Psoas muscle (tissue), 8 donors: ENCODE data around the gene ATP2A3. TPM values are rescaled to one million over a fixed set of nuclear protein-coding genes. Genes with fewer than 3 reads are reported as not detected.

Experiments
- ATAC-seq, 4 donors: fragments of 200-7000 bp; cut with Tn5 transposase; one replicate each; pipeline ENCODE4 v1.9.1; 2020; ENCODE audit warnings: moderate library complexity in 3 of 4, mild to moderate bottlenecking in 2 of 4
- DNase-seq, 2 donors: peaks; one replicate each; pipeline ENCODE4 v3.0.0-alpha.2; 2020
- H3K27ac ChIP-seq: fragments of 200-600 bp; one replicate; pipeline ENCODE4 v1.8.0; 2022
- H3K27me3 ChIP-seq, 3 donors: fragments of 200-600 bp in 1 of 3; one replicate each; pipeline versions ENCODE4 v1.6.1 to v1.8.0; 2013 to 2022; ENCODE audit warnings: low read length in 2 of 3, mild to moderate bottlenecking in 2 of 3, moderate library complexity in 1 of 3; ENCODE audit not compliant: insufficient read depth in 3 of 3
- H3K36me3 ChIP-seq, 2 donors: fragments of 200-600 bp in 1 of 2; one replicate each; pipeline versions ENCODE4 v1.6.1 to v1.8.0; 2013 to 2022; ENCODE audit warnings: low read depth in 1 of 2, mild to moderate bottlenecking in 1 of 2, moderate library complexity in 1 of 2; ENCODE audit not compliant: insufficient read depth in 1 of 2
- H3K4me1 ChIP-seq: fragments of 200-600 bp; one replicate; pipeline ENCODE4 v1.8.0; 2022
- H3K4me3 ChIP-seq: fragments of 200-600 bp; one replicate; pipeline ENCODE4 v1.8.0; 2022; ENCODE audit warnings: mild to moderate bottlenecking
- H3K9me3 ChIP-seq: fragments of 200-600 bp; one replicate; pipeline ENCODE4 v1.8.0; 2022
- CTCF ChIP-seq: fragments of 200-600 bp; IDR thresholded peaks from one replicate; pipeline ENCODE4 v1.8.0; 2022; ENCODE audit warnings: antibody characterized with exemption
- WGBS, 3 donors: extraction: QIAGEN DNeasy Blood & Tissue Kit; methylation state at CpG; one replicate each; pipeline versions ENCODE4 v1.1.6 to v1.1.7; 2013; 5-methylcytosine and 5-hydroxymethylcytosine counted together
- intact Hi-C, 2 donors: fragments of 100-400 bp; cut with DNase I; formaldehyde crosslinking; loops; one replicate each; pipeline versions ENCODE4 v1.11.0 to v1.14.2; 2022
- polyA plus RNA-seq, 3 donors: library from polyadenylated mRNA; stranded (reverse); fragments of 200-250 nt; gene quantifications; one replicate each; pipeline ENCODE4 v1.2.3, GENCODE V29; 2013
- total RNA-seq, 4 donors: library from RNA; stranded (reverse); fragmentation: NEBNext Ultra II Directional in 2 of 4; extraction: Animal tissue kit (Norgen Biotek cat#: 25700) in 2 of 4; gene quantifications; one replicate each; pipeline versions ENCODE4 v1.2.1 to v1.2.4, GENCODE V29; 2021 to 2023
- donor health status: healthy with polysubstance abuse.
- donor health status: DM: no; HTN: no; CAD: no; lungs with moderate emphysema.
- donor health status: Bipolar disorder and iron deficiency.
- donor health status: healthy.
- donor health status: DM: yes; HTN: yes; CAD: no.
- donor health status: DM: no; HTN: no; CAD: no.
- donor health status: DM: no; HTN: no; CAD: no.
- donor health status: DM: yes; HTN: yes; CAD: no.

ATP2A3 gene
- total and polyA plus RNA-seq, 7 donors = 1.2 to 3.8 (median 3.0) TPM

DNA sequence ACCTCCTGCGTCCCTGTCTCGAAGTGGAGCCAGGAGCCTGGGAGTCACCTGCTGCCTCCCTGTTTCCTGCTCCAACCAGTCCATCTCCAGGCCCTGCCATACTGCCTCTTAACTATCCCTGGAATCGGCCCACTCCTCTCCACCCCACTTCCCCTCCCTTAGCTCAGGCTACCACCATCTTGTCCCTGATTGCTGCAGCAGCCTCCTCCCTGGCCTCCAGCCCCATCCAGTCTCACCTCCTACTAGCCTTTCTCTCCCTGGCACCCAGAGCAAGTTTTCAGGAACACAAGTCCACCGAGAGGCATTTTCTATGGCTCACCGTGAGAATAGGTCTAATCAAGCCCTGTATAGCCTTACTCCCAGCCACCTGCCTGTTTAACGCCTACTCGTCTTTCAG, 70.5 kb downstream of the ATP2A3 start:
- Histone ChIP-seq H3K27me3 (no peaks in the 10 kb centered on the region), H3K36me3 (no peaks in the 10 kb centered on the region), H3K4me3 (peak overlapping the region; percentile 80), H3K27ac (peak overlapping the region; percentile 68), H3K9me3 (no peaks in the 10 kb centered on the region), H3K4me1 (peaks cover 24% of the 10 kb centered on the region)
- intact Hi-C loops = no loop called here
- no peak for DNase-seq
- 64 to 69% (median 66%) methylated on average over 7 of the region's 7 CpGs for WGBS, 3 donors
- no peak for TF ChIP-seq CTCF
- no peak for ATAC-seq

- peak; percentile 89 to 92 (median 90) for ATAC-seq
- Histone ChIP-seq H3K27me3 (no peaks in the 10 kb centered on the region), H3K36me3 (no peaks in the 10 kb centered on the region), H3K9me3 (no peaks in the 10 kb centered on the region), H3K27ac (peak within 1 kb of the TSS; percentile 68), H3K4me1 (peaks cover 27% of the 10 kb centered on the region), H3K4me3 (peak within 1 kb of the TSS; percentile 80)
- intact Hi-C loops = no loop called here
- 4 to 5% (median 4%) methylated on average over 33 to 75 of the region's 75 CpGs for WGBS, 3 donors
- DNase-seq = peak; percentile 93 to 94
- TF ChIP-seq CTCF = no peak
Measured at GRCh38 chr17:3893003-3893719, 71.1 kb downstream of the ATP2A3 start, which contains the start of gene CAMKK1. CAMKK1 (minus strand) TSS chr17:3893053; CDS start chr17:3885687, 7,366 bp downstream.

DNA sequence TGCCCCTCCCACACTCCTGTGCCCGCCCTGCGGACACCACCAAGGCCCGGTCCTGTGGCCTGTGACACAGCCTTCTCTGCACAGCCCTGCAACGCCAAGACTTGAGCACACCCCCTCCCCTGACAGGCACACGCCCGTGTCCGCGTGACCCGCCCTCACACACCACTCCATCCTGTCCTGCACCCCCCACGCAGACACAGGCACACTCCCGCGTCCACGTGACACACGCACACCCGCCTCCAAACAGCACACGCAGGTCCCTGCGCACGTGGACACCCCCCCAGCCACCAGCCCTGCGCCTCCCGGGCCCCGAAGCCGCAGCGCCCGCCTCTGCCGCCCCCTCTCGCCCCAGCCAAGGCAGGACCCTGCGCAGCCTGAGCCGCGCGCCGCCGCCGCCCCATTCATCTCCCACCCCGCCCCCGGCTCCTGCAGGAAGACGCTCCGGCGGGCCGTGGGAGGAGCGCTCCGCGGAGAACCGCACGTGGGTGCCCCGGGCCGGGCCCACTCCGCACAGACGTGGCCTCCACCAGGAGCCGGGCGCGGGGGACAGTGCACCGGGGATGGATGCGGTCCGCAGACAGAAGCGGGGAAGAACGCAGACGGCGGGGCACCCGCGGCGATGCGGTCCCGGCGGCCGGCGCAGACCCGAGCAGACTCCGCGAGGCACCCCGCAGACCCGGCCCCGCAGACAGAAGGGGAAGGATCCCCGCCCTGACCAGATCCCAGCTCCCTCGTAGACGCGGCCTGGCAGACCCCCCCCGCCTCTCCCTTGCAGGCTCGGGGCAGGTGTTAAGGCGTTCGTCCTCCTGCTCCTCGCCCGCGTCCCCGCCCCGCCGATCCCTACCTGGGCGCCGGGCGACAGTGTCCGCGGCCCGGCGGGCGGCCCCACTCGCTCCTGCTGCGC, 71.9 kb downstream of the ATP2A3 start:
- intact Hi-C loops = no loop called here
- TF ChIP-seq CTCF = no peak

DNA sequence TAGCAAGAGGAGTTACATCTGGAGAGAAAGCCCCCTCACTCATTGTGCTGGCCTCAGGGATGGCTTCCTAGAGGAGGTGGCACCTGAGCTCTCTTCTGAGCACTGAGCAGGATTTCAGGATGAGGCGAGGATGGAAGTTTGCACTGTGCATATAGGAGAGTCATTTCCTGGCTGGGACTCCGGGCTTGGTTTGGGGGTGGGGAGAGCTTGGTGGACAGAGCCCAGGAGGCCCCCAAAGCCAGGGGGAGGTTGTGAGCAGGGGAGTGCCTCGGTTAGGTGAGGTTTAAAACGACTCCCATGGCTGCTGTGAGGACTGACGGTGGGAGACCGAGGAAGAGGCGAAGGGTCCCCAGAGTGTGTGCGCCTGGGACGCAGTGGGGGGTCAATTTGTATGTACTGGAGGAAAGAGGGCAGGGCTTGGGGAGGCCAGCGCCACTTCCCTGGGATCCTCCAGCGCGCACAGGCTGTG, 72.6 kb downstream of the ATP2A3 start:
- Histone ChIP-seq H3K27ac (no peak overlapping the region), H3K9me3 (no peaks in the 10 kb centered on the region), H3K4me1 (peaks cover 31% of the 10 kb centered on the region), H3K36me3 (no peaks in the 10 kb centered on the region), H3K27me3 (no peaks in the 10 kb centered on the region), H3K4me3 (peak overlapping the region; percentile 80)
- 61 to 69% (median 64%) methylated on average over 9 to 12 of the region's 12 CpGs for WGBS, 3 donors
- DNase-seq (no peak), ATAC-seq (no peak)
- intact Hi-C loops = no loop called here
- TF ChIP-seq CTCF = no peak

More for the DNA sequence above, 71.9 kb downstream of the ATP2A3 start:
- peak; percentile 84 to 86 for DNase-seq
- H3K27me3 ChIP-seq = no peaks in the 10 kb centered on the region
- H3K4me3 ChIP-seq = peak overlapping the region; percentile 80
- H3K27ac ChIP-seq = peak overlapping the region; percentile 16
- peaks cover 31% of the 10 kb centered on the region for H3K4me1 ChIP-seq
- WGBS, 3 donors = 4 to 10% (median 4%) methylated on average over 32 to 96 of the region's 96 CpGs
- peak; percentile 2 to 33 (median 14) for ATAC-seq
- H3K36me3 ChIP-seq = no peaks in the 10 kb centered on the region
- no peaks in the 10 kb centered on the region for H3K9me3 ChIP-seq
